Hepatocyte (in vitro differentiated cells): Measurements from ENCODE around the gene OBP2A. TPM values are rescaled to one million over a fixed set of nuclear protein-coding genes. Genes with fewer than 3 reads are reported as not detected.

ENCODE experiments used
- DNase-seq: peaks from one replicate; pipeline ENCODE4 v3.0.0-alpha.2; 2016; ENCODE audit warnings: low spot score
- H2AFZ ChIP-seq: fragments of 200-600 bp; sonication (generic); 2 replicates; pipeline ENCODE4 v1.6.0; 2016; ENCODE audit warnings: antibody characterized with exemption, mild to moderate bottlenecking
- H3K27ac ChIP-seq: fragments of 200-600 bp; sonication (generic); 2 replicates; pipeline ENCODE4 v1.5.1; 2016; ENCODE audit warnings: mild to moderate bottlenecking
- H3K27me3 ChIP-seq: fragments of 200-600 bp; sonication (generic); 2 replicates; pipeline ENCODE4 v1.6.1; 2016
- H3K36me3 ChIP-seq: fragments of 200-600 bp; sonication (generic); replicated peaks from 2 replicates; pipeline ENCODE4 v1.5.1; 2016; ENCODE audit warnings: low read depth; ENCODE audit not compliant: insufficient read depth
- H3K4me1 ChIP-seq: fragments of 200-600 bp; sonication (generic); 2 replicates; pipeline ENCODE4 v1.5.1; 2016; ENCODE audit warnings: mild to moderate bottlenecking, moderate library complexity; ENCODE audit not compliant: insufficient read depth
- H3K4me2 ChIP-seq: fragments of 200-600 bp; sonication (generic); 2 replicates; pipeline ENCODE4 v1.6.0; 2016
- H3K4me3 ChIP-seq: fragments of 200-600 bp; sonication (generic); 2 replicates; pipeline ENCODE4 v1.5.1; 2016; ENCODE audit warnings: mild to moderate bottlenecking
- H3K79me2 ChIP-seq: fragments of 200-600 bp; sonication (generic); 2 replicates; pipeline ENCODE4 v1.6.0; 2017; ENCODE audit warnings: mild to moderate bottlenecking
- H3K9me2 ChIP-seq: fragments of 200-600 bp; sonication (generic); replicated peaks from 2 replicates; pipeline ENCODE4 v1.6.0; 2017; ENCODE audit warnings: mild to moderate bottlenecking; ENCODE audit not compliant: insufficient read depth
- H3K9me3 ChIP-seq: fragments of 200-600 bp; sonication (generic); 2 replicates; pipeline ENCODE4 v1.5.1; 2016; ENCODE audit warnings: low read depth, mild to moderate bottlenecking
- H4K20me1 ChIP-seq: fragments of 200-600 bp; sonication (generic); 2 replicates; pipeline ENCODE4 v1.6.0; 2016; ENCODE audit warnings: mild to moderate bottlenecking; ENCODE audit not compliant: insufficient read depth, poor library complexity, severe bottlenecking
- CTCF ChIP-seq: fragments of 200-600 bp; sonication (generic); IDR thresholded peaks from 2 replicates; pipeline ENCODE4 v1.5.1; 2016; ENCODE audit warnings: antibody characterized with exemption, mild to moderate bottlenecking; ENCODE audit not compliant: poor library complexity
- EZH2 ChIP-seq: fragments of 200-600 bp; sonication (generic); IDR thresholded peaks from 2 replicates; pipeline ENCODE4 v1.6.1; 2016; ENCODE audit warnings: antibody characterized with exemption, mild to moderate bottlenecking, borderline replicate concordance
- EZH2phosphoT487 ChIP-seq: fragments of 200-600 bp; sonication (generic); IDR thresholded peaks from one replicate; pipeline ENCODE4 v1.6.1; 2018; ENCODE audit warnings: antibody characterized with exemption, mild to moderate bottlenecking, low read depth, moderate library complexity; ENCODE audit not compliant: unreplicated experiment, severe bottlenecking
- WGBS: methylation state at CpG from one replicate; pipeline ENCODE4 v1.1.6; 2016; ENCODE audit warnings: low lambda C conversion rate; ENCODE audit errors: missing lambda C conversion rate; 5-methylcytosine and 5-hydroxymethylcytosine counted together
- polyA plus RNA-seq: library from polyadenylated mRNA; unstranded; fragments of >200 nt; fragmentation: Nextera tagmentation; extraction: Ambion mirVana; gene quantifications from 2 replicates; pipeline ENCODE4 v1.2.1, GENCODE V29; 2016
- total RNA-seq: library from RNA; depleted of rRNA; stranded (reverse); fragments of >200 nt; gene quantifications from 2 replicates; pipeline ENCODE4 v1.2.3, GENCODE V29; 2014

The OBP2A gene
- total and polyA plus RNA-seq, 2 experiments from 2014 or later, result not detected

GRCh38 chr9:135579889-135580660, 34.1 kb downstream of the OBP2A start:
- Histone ChIP-seq H3K4me3 (no peak overlapping the region), H3K27me3 (no peaks in the 10 kb centered on the region), H3K36me3 (no peaks in the 10 kb centered on the region), H4K20me1 (no peaks in the 10 kb centered on the region), H3K4me1 (no peaks in the 10 kb centered on the region), H3K27ac (no peak overlapping the region), H3K79me2 (no peaks in the 10 kb centered on the region), H2AFZ (no peak overlapping the region), H3K9me3 (no peaks in the 10 kb centered on the region), H3K9me2 (no peaks in the 10 kb centered on the region), H3K4me2 (no peak overlapping the region)
- TF ChIP-seq EZH2, result no peak
- no peak for TF ChIP-seq EZH2phosphoT487
- no peak for TF ChIP-seq CTCF
- DNase-seq, result no peak
- 79% methylated on average over 10 of the region's 10 CpGs for WGBS

- no peaks in the 10 kb centered on the region for H3K36me3 ChIP-seq
- H3K27ac ChIP-seq, result no peak overlapping the region
- H3K27me3 ChIP-seq, result no peaks in the 10 kb centered on the region
- H3K4me3 ChIP-seq, result no peak overlapping the region
- no peak overlapping the region for H2AFZ ChIP-seq
- H4K20me1 ChIP-seq, result no peaks in the 10 kb centered on the region
- H3K9me2 ChIP-seq, result no peaks in the 10 kb centered on the region
- H3K9me3 ChIP-seq, result no peaks in the 10 kb centered on the region
- no peak for DNase-seq
- no peak overlapping the region for H3K4me2 ChIP-seq
- TF ChIP-seq EZH2phosphoT487 (no peak), EZH2 (no peak), CTCF (no peak)
- H3K79me2 ChIP-seq, result no peaks in the 10 kb centered on the region
- H3K4me1 ChIP-seq, result no peaks in the 10 kb centered on the region
- WGBS, result 93% methylated on average over 11 of the region's 11 CpGs
Observed at GRCh38 chr9:135580664-135581380, 34.9 kb downstream of the OBP2A start.

DNA sequence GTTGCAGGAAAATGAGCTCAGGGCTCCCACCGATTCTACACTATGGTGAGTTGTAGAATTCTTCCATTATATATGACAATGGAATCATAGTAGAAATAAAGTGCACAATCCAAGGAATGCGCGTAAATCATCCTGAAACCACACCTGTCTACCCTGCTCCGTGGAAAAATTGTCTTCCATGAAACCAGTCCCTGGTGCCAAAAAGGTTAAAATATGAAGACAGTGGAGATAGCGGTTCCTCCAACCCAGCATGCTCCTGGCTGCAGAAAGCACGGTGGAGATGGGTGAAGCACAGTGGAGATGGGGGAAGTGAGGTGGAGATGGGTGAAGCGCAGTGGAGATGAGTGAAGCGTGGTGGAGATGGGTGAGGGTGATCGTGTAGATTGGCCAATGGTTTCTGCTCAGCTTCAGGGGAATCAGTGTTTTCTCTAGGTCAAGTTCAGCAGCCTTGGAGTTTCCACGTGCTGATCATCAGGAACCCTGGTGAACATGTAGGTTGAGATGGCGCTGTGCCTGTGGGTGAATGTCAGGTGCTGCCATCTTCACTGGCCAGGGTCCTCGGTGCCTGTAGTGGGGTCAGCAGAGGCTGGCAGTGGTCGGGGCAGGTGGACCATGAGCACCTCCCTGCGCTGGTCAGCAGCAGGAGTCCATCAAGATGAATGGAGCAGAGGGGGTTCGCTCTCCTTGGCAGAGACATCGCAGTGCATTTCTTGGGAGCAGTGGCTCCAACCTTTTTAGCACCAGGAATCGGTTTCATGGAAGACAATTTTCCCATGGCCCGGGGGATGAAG, 35.9 kb downstream of the OBP2A start:
- no peak for TF ChIP-seq EZH2phosphoT487
- H3K4me1 ChIP-seq, result no peaks in the 10 kb centered on the region
- H4K20me1 ChIP-seq, result no peaks in the 10 kb centered on the region
- no peak for DNase-seq
- H3K4me3 ChIP-seq, result no peak overlapping the region
- H3K27ac ChIP-seq, result no peak overlapping the region
- H3K9me2 ChIP-seq, result no peaks in the 10 kb centered on the region
- no peaks in the 10 kb centered on the region for H3K27me3 ChIP-seq
- H3K79me2 ChIP-seq, result no peaks in the 10 kb centered on the region
- no peak overlapping the region for H2AFZ ChIP-seq
- 90% methylated on average over 18 of the region's 18 CpGs for WGBS
- no peaks in the 10 kb centered on the region for H3K36me3 ChIP-seq
- H3K4me2 ChIP-seq, result no peak overlapping the region
- no peaks in the 10 kb centered on the region for H3K9me3 ChIP-seq
